NCI-H2171 treated with DMSO at 0.1 percent for 48 hours (cell line): ENCODE results near the gene GAL.

Source experiments
- DNase-seq: peaks from one replicate; lab custom pipeline; 2025; lab: John Stamatoyannopoulos, UW

Gene GAL

DNA sequence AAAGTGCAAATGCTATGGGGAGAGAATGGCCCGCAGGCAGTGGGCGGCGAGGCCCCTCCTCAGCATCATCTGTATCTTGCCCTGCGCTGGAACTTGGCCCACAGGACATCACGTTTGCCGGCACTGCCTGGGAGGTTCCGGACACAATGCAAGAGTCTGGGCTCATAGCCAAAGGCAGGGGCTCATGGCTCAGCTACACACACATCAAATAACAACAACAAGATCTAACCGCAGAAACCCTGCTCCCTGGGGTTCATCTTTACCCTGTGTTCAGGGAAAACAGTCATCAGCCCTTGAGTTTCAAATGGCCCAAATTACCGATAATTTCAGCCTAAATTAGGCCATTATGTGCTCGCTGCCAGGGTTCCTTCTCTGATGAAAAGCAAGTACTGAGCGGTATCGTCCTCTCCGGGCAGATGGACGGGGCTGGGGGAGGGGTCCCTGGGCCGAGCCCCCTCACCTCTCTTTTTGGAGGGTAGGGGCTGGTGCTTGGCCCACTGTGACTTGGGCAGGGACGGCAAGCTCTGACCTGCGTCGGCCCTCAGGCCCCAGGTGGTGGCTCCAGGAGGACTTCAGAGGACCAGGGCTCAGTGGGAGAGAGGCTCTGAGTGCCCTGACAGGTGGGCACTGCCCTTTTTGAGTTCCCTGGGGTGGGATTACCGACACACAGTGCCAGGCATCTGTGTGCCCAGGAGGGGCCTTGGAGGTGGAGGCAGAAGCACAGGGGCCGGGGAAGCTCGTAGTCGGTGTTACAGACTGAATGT, 25.0 kb upstream of the GAL start:
- DNase-seq = peak; percentile 21

DNA sequence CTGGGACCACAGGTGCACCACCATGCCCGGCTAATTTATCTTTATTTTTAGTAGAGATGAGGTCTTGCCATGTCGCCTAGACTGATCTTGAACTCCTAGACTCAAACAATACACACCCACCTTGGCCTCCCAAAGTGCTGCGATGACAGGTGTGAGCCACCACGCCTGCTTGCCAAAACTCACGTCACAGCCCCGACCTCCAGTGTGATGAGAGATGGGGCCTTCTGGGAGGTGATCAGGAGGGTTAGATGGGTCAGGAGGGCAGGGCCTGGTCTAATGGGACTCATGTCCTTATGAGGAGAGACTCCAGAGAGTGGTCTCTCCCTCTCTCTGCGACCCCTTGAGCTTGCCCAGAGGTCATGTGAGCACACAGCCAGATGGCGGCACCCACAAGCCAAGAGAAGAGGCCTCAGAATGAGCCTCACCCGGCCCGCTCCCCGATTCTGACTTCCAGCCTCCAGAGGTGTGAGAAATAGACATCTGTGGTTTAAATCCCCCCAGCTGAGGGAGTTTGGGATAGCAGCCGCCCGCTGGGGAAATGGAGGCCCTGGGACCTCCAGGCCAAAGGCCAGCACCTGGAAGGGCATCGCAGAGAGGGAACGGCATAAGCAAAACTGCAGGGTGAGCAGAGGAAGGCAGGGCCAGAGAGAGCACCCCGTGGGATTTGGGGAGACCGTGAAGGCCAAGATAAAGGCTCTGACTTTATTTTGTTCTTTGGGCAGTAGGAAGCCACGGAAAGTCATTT, 24.1 kb upstream of the GAL start:
- no peak for DNase-seq

DNA sequence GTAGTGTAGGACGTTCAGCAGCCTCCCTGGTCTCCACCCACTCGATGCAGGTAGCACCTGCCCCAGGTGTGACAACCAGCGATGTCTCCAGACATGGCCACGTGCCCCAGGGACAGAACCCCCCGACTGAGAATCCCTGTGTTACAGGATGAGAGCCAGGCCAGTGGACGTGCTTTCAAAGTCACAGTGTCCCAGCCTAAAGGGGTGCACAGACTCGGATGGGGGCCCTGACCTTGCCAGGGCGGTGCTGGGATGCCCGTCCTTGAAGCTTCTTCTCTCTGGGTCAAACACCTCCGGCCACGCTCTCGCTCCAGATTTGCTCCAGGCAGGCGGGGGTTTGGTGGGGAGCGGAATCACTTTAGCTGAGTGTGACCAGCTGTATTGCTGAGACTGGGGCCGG, 23.3 kb upstream of the GAL start:
- DNase-seq = no peak

DNA sequence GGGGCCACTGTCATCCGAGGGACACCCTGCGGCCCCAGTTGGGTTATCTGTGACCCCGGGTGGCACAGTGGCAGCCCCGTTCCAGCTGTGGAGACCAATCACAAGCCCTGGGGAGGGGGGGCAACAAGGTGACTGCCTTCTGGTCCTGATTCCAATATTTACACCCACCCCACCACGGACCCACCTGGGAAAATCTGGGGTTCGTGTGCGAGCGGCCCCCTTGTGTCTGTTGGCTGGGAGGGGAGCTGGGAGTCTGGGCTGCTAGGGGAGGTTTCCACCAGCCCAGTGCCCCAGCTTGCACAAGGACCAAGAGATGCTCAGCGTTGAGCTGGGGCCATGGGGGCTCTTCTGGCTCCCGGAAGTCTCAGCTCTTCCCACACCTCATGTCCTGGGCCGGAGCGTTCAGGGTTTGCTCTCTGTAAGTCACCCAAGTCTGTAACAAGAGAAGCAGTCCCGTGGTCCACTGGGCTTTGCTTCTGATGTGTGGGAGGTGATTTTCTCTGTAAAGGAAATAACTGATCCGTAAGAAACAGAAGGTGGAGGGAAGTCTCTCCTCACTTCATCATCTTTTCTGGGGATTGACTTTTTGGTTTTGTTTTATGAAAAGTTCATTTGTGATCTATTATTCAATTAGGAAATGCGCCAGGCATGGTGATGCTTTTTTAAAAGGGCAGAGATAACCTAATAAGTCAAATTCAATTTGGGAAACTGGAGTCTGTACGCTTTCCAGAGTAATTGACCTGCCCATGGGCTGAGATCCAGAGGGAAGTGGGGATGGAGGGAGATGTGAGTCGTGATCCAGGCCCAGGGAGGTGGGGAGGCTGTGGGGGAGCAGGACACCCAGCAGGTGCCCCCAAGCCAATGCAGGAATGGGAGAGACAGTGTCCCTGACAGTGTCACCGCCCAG, 22.4 kb upstream of the GAL start:
- DNase-seq = no peak

DNA sequence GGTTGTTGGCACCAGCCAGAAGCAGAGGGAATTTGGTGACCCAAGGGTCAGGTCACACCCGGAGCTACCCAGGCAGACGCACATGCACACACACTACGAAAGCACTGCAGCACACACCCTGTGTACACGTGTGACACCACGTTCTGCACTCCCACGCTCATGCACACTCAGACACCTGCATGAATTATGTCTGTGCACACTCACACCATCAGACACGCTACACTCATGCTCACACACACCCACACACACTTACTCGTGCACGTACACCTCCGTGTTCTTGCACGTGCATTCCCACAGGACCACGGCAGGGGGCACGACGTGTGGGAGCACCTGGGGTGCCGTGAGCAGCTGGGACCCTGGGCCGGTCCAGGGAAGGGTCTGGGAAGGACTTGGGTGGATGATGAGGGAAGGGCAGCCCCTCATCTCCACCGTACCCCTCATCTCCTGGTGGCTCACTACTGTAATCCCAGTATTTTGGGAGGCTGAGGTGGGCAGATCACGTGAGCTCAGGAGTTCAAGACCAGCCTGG, 20.8 kb upstream of the GAL start:
- DNase-seq = no peak

- no peak for DNase-seq
These were observed 20.2 kb upstream of the GAL start for GRCh38 chr11:68664141-68664540.

GRCh38 chr11:68664906-68665305, 19.4 kb upstream of the GAL start:
- no peak for DNase-seq

DNA sequence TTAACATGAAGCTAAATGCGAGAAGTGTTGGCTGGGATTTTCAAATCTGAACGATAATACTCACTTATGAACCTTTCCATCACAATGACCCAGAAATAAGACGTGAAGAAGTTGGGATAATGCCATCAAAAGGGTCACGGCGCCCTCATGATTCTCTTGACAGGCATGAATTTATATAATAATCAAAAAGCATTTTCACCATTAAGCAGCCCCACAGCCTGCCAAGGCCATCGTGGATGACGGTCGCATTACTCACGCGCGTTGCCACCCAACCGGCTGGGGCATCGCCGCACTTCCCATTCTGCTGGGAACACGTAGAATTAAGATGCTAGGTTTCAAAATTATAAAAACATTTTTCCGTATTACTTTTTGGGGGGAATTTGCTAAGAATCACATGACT, 18.9 kb upstream of the GAL start:
- no peak for DNase-seq

DNA sequence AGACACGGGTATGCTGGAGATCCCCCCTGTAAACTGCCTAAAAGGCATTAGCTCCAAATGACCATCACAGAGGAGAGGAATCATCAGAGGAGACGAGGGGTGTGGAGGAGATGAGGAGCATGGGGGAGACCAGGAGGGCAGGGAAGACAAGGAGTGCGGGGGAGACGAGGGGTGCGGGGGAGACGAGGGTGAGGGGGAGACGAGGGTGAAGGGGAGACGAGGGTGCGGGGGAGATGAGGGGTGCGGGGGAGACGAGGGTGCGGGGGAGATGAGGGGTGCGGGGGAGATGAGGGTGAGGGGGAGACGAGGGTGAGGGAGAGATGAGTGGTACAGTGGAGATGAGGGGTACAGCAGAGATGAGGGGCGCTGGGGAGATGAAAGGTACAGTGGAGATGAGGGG, 17.5 kb upstream of the GAL start:
- DNase-seq = no peak

- DNase-seq = no peak
These were observed 16.5 kb upstream of the GAL start for GRCh38 chr11:68667511-68668500.

DNA sequence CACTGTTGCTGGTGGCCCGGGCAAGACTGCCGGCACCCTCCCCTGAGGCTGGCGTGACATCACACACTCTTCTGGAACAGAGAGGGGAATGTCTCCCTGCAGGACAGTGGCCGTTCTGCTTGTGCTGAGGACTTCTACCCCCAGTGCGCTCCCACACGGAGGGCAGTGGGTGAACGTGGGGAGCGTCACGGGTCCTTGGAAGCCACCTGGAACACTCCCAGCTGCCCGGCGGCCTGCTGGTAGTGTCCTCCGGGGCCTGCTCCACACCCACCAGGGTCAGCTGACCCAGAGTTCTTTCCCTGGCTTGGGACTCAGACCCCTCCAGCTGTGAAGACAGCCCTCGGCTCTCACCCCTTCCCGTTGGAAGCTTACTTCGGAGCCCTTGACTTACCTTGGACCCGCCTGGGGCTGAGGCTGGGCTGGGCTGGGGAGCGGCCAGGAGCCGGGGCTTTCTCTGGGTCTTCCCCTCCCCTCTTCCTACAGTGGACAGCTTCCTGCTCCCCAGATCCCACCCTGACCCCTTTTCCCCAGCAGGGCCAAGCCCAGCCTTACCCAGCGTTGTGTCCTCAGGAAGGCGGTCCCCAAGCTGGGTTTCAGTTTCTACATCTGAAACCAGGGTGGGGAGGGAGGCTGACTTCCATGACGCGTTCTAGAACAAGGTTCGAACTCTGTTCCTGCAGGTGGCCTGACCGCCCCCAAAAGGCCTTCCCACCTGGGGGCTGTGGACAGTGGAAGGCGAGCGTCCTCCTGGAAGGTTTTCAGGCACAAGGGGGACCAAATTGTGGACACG, 14.8 kb upstream of the GAL start:
- no peak for DNase-seq

DNA sequence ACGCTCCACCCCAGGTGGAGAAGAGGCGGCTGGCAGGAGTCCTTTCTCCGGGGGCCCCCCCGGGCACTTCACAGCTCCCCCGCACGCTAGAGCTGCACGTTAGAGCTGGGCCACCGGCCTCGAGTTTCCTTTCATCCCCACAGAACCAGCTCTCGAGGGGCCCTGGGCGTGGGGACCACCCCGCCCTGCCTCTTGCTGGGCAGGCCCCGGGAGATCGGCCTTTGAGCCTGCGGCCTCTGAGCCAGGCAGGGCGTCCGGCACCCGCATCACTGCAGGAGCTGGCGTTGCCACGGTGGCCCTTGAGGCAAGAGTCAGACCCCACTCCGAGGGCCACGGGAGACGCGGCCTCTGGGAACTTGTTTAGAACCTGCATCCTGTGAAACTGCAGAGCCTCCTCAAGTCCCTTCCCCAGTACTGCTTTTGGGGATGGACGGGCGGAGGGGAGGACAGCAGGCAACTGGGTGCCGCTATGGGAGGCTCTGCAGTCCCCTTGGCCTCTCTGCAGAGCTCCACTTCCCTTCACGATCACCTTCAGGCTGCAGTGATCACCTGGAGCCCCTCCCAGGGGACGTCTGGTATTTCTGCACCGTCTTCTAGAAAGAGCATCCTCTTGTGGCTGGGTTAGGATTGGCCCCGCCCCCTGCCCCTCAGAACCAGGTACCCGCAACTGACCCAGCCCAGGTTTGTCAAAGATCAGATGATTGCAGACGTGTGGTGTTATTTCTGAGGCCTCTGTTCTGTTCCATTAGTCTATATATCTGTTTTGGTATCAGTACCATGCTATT, 13.9 kb upstream of the GAL start:
- DNase-seq = no peak

- no peak for DNase-seq
These were observed 10.9 kb upstream of the GAL start for GRCh38 chr11:68673306-68673945.

- no peak for DNase-seq
These were observed 10.4 kb upstream of the GAL start for GRCh38 chr11:68673991-68674390.

DNA sequence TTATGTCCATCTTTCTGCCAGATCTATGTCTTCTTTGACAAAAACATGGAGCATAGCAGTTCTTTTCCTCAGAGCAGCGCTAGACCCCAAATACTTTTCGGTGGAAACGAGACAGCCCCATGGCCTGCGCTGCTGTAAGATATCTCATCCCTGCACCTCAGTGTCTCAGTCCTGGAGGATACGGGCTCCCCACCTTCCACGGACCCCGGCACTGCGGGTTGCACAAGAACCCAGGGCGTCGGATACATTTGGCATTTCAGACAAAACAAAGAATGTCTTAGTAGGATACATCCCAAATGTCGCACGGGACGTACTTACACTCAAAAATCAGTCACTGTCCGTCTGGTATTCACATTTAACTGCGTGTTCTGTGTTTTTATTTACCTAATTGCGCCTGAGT, 9.9 kb upstream of the GAL start:
- DNase-seq = no peak

DNA sequence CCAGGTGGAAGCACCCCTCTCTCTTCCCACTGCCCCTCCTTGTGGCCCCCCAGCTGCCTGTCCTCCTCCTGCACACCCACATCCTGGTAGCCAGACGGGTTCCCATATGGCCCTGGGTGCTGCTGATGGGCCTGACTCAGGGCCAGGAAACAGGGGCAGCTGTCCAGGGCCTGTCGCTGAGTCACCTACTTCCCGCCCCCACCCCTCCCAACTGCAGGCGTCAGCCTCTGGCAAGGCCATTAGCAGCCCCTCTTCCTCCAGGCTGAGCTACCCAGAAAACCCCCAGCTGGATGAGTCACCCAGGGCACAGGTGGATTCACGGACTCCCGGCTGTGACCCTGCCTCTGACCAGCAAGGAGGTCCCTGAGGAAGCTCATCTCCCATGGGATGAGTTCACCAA, 6.9 kb upstream of the GAL start:
- no peak for DNase-seq

- no peak for DNase-seq
These were observed 6.3 kb upstream of the GAL start for GRCh38 chr11:68678031-68678441.

DNA sequence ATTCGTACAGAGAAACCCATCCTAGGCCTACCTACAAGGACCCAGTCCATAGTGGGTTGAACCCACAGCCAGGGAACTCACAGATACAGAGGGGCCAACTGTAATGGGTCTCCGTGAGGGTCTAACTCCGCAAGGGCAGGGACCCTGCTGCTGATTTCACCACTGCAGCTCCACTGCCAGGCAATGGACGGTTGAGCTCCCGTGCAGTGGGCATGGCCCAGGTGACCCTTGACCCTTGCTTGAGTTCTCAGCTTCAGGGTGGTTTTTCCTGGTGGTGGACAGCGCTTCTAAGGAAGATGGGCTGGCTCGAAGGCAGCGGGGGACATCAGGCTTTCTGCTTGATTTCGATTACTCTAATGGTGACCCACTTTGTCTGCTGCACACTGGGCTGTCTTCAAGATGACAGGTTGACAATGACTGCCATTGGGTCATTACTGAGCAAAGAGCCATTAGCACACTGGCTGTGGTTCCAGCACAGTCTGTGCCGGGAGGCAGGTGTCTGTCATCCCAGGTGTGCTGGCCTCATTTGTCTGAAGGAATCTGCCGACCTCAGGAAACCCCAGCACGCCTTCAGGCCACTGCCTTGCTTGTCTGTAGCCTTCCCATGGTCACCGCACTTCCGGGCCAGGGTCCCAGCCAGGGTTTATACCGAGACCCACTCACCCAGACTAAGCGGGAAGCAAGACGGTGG, 3.7 kb upstream of the GAL start:
- no peak for DNase-seq
